WI38 (cell line): Measurements from ENCODE around the gene KRTAP17-1.

Experiments used
- H3K4me3 ChIP-seq: 2 replicates; pipeline ENCODE4 v1.5.1; 2011; ENCODE audit warnings: low read depth, mild to moderate bottlenecking, control low read depth, low read length
- TF ChIP-seq, protein P1 (sequence below): IDR thresholded peaks from 2 replicates; pipeline ENCODE4 v1.5.1; 2012; ENCODE audit warnings: low read depth, mild to moderate bottlenecking, control low read depth, low read length

KRTAP17-1 gene

DNA sequence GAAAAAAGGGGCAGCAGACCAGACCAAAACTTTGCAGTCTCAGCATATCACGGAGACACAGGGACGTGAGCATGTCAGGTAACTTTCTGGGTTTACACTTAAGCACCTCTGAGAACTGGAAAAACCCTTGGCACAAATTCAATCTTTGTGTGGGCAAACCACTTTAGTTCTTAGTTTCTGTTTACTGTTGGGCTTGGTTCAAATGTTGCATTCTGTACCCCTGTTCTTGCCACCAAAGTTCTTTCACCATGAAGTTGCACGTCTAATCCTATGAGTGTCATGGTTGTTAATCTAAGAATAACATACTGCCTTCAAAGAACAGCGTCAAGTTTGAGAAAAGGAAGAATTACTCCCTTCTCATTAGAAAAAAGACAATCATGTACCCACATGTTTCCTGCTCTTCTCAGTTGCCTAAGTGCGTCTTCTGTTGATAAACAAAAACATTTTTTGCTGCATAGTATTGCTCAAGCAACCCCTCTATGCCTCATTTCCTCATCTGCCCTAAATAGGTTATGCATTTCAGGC is 23.5 kb upstream of the KRTAP17-1 start:
- H3K4me3 ChIP-seq, result no peak overlapping the region
- TF ChIP-seq, protein P1, sequence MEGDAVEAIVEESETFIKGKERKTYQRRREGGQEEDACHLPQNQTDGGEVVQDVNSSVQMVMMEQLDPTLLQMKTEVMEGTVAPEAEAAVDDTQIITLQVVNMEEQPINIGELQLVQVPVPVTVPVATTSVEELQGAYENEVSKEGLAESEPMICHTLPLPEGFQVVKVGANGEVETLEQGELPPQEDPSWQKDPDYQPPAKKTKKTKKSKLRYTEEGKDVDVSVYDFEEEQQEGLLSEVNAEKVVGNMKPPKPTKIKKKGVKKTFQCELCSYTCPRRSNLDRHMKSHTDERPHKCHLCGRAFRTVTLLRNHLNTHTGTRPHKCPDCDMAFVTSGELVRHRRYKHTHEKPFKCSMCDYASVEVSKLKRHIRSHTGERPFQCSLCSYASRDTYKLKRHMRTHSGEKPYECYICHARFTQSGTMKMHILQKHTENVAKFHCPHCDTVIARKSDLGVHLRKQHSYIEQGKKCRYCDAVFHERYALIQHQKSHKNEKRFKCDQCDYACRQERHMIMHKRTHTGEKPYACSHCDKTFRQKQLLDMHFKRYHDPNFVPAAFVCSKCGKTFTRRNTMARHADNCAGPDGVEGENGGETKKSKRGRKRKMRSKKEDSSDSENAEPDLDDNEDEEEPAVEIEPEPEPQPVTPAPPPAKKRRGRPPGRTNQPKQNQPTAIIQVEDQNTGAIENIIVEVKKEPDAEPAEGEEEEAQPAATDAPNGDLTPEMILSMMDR, result no peak

- no peak overlapping the region for H3K4me3 ChIP-seq
- TF ChIP-seq, protein P1, result no peak
Measured at GRCh38 chr17:41335747-41336146, 20.2 kb upstream of the KRTAP17-1 start.

- no peak overlapping the region for H3K4me3 ChIP-seq
- TF ChIP-seq, protein P1, result no peak
Measured at GRCh38 chr17:41334385-41335305, 19.1 kb upstream of the KRTAP17-1 start.

DNA sequence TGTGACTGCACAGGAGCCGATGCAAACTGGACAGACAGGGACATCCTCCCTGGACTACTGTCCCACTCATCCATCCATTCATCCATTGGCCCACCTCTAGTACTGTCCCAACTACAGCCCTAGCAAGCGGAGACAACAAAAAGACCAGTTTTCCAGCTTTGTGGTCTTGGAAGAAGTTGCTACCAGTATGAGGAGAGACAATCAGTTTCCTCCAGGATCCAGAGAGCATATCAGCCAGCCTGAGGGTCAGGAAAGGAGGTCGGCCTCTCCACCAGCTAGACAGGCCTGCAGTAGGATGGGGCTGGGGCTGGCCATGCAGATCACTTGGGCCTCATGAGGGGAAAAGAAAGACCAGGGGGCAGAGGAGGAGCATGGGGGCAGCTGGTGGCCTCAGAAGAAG is 18.3 kb upstream of the KRTAP17-1 start:
- TF ChIP-seq, protein P1, result no peak
- no peak overlapping the region for H3K4me3 ChIP-seq

- TF ChIP-seq, protein P1, result no peak
Measured at GRCh38 chr17:41333098-41333497, 17.6 kb upstream of the KRTAP17-1 start.

DNA sequence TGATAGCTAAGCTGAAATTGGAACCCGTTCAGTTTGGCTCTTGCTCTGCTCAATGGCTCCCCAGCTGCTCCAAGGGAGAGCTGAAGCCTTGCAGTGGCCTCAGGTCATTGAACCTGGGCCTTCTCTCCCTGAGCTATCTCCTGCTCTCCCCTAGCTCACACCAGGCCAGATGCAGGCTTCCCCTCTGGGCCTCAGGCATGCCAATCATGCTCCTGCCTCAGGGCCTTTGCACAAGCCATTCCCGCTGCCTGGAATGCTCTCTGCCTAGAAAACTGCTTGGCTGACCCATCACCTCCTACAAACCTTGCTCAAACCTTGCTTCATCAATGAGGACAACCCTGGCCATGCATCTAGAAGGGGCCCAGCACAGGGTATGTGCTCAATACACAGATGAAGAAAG is 16.7 kb upstream of the KRTAP17-1 start:
- TF ChIP-seq, protein P1, result no peak
- H3K4me3 ChIP-seq, result no peak overlapping the region

More at GRCh38 chr17:41333098-41333497, 17.6 kb upstream of the KRTAP17-1 start:
- H3K4me3 ChIP-seq, result no peak overlapping the region

GRCh38 chr17:41331606-41332005 is 16.1 kb upstream of the KRTAP17-1 start:
- TF ChIP-seq, protein P1, result no peak
- no peak overlapping the region for H3K4me3 ChIP-seq
